Retinal pigment epithelial cell (primary cell): ENCODE measurements around the gene PDE9A.

Experiments
- DNase-seq: peaks from one replicate; pipeline ENCODE4 v3.0.0-alpha.2; 2010; ENCODE audit warnings: low read depth
- H3K4me3 ChIP-seq: 2 replicates; pipeline ENCODE4 v1.5.1; 2011; ENCODE audit warnings: mild to moderate bottlenecking, low read length, control low read depth, moderate library complexity
- TF ChIP-seq, protein P1 (sequence below): conservative IDR thresholded peaks from 2 replicates; pipeline ENCODE4 v1.5.1; 2011; ENCODE audit warnings: low read depth, low read length, control low read depth, inconsistent platforms

Gene PDE9A

DNA sequence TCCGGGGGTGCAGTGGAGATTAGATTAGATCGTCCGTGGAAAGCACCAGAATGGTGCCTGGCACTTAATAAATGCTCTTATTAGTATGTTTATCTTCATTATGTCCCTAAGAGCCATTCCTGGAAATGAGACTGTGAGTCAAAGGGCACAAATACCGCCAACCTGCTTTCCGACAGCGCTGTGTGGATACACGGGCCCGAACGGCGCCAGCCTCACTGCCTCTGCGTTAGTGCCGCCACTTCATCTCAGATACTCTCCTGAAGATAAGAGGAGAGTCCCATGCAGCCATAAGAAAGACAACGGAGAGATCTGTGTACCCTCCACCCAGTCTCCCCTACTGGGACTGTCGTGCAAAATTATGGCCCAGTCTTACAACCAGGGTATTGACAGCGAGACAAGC is 22.0 kb downstream of the PDE9A start:
- no peak for DNase-seq
- H3K4me3 ChIP-seq, result no peak overlapping the region
- TF ChIP-seq, protein P1, sequence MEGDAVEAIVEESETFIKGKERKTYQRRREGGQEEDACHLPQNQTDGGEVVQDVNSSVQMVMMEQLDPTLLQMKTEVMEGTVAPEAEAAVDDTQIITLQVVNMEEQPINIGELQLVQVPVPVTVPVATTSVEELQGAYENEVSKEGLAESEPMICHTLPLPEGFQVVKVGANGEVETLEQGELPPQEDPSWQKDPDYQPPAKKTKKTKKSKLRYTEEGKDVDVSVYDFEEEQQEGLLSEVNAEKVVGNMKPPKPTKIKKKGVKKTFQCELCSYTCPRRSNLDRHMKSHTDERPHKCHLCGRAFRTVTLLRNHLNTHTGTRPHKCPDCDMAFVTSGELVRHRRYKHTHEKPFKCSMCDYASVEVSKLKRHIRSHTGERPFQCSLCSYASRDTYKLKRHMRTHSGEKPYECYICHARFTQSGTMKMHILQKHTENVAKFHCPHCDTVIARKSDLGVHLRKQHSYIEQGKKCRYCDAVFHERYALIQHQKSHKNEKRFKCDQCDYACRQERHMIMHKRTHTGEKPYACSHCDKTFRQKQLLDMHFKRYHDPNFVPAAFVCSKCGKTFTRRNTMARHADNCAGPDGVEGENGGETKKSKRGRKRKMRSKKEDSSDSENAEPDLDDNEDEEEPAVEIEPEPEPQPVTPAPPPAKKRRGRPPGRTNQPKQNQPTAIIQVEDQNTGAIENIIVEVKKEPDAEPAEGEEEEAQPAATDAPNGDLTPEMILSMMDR, result no peak

DNA sequence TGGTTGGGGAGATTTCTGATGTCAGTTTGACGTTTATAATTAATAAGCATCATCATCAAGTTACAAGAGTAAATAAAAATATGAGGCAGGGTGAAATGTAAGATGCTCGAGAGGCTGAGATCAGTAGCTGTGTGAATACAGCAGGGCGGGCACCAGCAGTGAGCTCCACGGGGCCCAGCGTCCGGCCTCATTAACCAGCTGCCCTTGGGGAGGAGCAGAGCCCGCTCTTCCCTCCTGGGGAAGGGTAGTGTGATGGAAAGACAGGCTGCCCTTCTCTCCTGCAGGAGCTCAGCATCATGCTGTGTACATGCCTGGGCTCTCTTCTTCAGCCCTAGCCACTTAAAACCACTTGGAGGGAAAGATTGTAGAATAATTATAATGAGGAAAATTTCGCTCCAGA is 23.4 kb downstream of the PDE9A start:
- TF ChIP-seq, protein P1, result no peak
- no peak overlapping the region for H3K4me3 ChIP-seq
- DNase-seq, result no peak

- TF ChIP-seq, protein P1, result no peak
- no peak overlapping the region for H3K4me3 ChIP-seq
- peak; percentile 8 for DNase-seq
These were observed 24.2 kb downstream of the PDE9A start for GRCh38 chr21:42677339-42678321.

DNA sequence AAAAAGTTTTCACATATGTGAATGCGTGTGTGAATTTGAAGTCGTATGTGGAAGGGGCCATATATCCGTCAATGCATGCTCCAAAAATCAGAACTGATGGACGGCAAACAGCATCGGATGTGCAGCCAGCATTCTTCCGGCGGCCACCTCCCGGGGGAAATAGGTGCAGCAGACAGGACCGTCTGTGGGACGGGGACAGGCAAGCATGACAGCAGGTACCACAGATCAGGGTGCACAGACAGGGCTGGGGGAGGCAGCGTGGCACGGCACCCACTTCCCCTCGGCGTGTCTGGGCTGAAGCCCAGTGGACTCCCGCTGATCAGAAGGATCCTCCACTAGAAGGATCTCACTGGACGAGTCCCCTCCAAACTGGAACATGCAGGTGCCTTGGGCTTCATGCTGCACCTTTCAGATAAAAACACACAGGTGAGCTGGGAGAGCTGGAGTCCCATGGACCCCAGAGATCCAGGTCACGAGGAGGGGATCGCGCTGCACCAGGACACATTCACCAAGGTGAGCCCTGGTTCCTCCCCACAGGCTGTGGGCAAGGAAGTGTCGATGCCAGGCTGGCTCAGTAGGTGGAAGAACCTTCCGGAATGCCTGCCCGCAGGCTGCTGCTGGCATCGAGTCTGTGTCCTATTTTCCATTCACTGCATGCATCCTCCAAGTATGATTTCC is 25.3 kb downstream of the PDE9A start:
- H3K4me3 ChIP-seq, result no peak overlapping the region
- TF ChIP-seq, protein P1, result no peak
- no peak for DNase-seq

DNA sequence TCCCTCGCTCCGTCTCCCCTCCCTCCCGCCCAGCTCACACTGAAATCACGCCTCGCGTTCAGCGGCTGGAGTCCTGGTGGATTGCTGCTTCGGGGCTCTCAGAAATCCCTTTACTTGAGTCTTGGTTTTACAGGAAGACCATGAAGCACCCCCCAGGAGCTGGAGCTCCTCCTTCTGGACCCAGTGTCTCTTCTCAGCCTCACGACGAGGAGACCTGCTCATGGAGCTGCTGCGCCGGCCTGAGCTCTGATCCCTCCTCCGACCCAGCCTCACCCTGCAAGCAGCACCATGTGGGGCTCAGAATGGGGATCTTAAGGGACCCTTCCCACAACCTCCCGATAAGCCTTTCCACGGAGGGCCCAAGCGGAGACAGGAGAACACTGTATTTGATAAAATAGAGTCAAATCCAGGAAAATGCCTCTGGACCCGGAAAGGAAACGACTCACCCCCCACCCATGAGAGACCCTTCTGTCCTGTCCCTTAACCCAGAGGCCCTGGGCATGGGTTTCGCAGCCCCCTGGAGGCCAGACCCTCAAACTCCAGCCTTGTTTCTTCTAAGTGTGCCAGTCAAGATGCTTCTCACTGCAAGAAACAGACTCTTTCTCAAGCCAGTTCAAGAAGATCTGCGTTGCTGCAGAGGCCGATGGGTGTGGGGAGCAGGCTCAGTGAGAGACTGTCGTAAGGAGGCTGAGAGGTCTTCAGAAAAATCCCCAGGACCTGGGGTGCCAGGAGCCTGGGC is 26.1 kb downstream of the PDE9A start:
- no peak for DNase-seq
- H3K4me3 ChIP-seq, result no peak overlapping the region
- TF ChIP-seq, protein P1, result no peak

DNA sequence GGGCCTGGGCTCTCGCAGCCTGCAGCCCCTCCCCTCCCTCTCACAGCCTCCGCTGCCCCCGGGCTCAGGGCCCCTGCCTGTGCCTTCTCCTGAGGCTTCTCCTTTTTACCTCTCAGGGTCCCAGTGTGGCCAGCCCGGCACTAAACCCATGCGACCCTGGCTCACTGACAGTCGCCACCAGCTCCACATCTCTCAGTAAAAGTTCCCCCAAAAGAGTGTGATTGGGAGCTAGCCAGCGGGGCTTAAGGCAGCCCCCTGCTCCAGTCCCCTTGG is 26.6 kb downstream of the PDE9A start:
- no peak for DNase-seq
- TF ChIP-seq, protein P1, result no peak
- no peak overlapping the region for H3K4me3 ChIP-seq
